Hematopoietic multipotent progenitor cell treated with erythropoietin and hydrocortisone succinate and interleukin-3 and kit ligand, for 15 days (in vitro differentiated cells): ENCODE results near the gene F8.
A peak's percentile ranks its signal among the peaks of the same experiment; 100 is the strongest.
"Not testable (repeated sequence)": the region's sequence is repeated elsewhere in the genome, so short reads cannot be mapped to it uniquely, and the experiment has no call there.

Experiments used
- DNase-seq: peaks from one replicate; pipeline ENCODE4 v3.0.0-alpha.2; 2015; ENCODE audit warnings: low spot score

The F8 gene

DNA sequence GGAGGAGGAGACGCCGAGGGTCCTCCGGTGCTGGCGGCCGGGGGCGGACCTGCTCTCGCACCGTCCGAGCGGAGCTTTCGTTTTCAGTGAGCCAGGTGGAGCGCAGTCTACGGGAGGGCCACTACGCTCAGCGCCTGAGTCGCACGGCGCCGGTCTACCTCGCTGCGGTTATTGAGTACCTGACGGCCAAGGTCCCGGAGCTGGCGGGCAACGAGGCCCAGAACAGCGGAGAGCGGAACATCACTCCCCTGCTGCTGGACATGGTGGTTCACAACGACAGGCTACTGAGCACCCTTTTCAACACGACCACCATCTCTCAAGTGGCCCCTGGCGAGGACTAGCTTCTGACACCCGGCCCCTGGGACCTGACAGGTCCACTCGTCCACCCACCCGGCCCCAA lies 137.5 kb downstream of the F8 start:
- DNase-seq, result not testable (repeated sequence)

GRCh38 chrX:154884069-154884468 lies 138.5 kb downstream of the F8 start:
- not testable (repeated sequence) for DNase-seq

DNA sequence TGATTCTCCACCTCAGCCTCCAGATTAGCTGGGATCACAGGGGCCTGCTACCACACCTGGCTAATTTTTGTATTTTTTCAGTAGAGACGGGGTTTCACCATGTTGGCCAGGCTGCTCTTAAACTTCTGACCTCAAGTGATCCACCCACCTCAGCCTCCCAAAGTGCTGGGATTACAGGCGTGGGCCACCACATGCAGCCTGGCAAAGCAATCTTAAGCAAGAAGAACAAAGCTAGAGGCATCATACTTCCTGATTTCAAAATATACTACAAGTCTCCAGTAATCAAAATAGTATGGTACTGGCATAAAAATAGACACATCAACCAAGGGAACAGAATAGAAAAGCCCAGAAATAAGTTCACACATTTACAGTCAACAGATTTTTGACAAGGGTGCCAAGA lies 149.2 kb downstream of the F8 start:
- DNase-seq, result no peak

GRCh38 chrX:154868522-154868921 lies 154.0 kb downstream of the F8 start:
- DNase-seq, result not testable (repeated sequence)

- no peak for DNase-seq
Observed at GRCh38 chrX:154855256-154855655, 167.3 kb downstream of the F8 start.

- no peak for DNase-seq
Observed at GRCh38 chrX:154850957-154851611, 171.4 kb downstream of the F8 start.

DNA sequence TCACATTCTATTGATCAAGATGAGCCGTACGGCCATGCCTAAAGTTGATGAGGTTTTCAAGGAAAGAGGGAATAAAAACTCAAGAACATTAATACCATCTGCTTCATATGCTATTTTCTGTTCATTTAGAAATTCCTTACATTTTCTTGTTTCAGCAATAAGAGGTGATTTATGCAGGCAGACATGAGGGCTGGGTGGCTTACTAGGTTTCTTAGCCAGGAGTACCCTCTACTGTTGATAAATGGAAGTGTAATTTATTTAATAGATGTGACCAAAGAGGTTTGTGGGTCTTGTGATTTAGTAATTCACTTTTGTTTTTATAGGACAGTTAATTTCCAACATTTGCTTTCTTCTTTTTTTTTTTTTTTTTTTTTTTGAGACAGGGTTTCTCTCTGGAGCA lies 181.7 kb downstream of the F8 start:
- peak; percentile 75 for DNase-seq

- no peak for DNase-seq
Observed at GRCh38 chrX:154836163-154836562, 186.4 kb downstream of the F8 start.

DNA sequence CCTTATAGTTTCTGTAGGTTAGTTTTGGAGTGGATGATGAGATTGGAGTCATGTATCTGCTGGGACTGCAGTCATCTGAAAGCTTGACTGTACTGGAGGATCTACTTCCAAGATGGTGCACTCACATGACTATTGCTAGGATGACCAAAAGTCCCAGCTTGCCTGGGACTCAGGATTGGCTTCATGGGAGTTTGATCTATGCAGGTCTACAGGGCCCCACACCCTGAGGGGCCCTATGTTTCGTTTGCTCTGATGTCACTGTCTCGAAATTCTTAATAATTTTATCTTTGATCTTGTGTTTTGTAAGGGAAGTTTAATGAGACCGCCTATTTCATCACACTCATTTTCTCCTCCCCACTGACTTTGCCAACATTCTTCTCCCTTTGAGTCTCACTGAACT lies 188.0 kb downstream of the F8 start, which contains the start of gene SMIM9:
Gene SMIM9 (minus strand): TSS at position 101 of the 400 bp plus-strand sequence. CDS start 3,806 bp downstream, outside the sequence.
- no peak for DNase-seq

DNA sequence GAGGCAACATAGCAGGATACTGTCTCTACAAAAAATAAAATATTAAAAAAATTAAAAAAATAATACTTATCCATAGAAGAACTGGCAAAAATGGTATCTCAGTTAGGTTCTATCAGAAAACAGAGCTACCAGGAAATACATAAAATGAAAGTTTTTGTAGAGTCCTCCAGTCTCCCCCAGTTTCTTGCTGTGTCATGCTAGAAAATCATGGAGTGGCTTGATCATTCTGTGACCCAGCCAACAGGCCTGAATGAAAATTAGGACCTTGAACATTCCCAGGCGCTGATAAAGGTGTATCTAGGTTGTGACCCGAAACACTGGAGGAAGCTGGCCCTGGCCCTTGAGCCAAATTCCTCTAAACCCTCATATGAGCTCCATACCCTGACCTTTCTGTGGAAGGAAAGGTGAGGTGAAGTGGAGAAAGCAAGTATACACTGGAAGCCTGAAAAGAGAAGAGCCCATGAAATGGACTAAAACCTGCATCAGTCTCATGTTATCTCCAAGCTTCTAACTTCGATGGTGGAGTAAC lies 188.7 kb downstream of the F8 start:
- no peak for DNase-seq

GRCh38 chrX:154829926-154830442 lies 192.5 kb downstream of the F8 start:
- DNase-seq, result no peak

DNA sequence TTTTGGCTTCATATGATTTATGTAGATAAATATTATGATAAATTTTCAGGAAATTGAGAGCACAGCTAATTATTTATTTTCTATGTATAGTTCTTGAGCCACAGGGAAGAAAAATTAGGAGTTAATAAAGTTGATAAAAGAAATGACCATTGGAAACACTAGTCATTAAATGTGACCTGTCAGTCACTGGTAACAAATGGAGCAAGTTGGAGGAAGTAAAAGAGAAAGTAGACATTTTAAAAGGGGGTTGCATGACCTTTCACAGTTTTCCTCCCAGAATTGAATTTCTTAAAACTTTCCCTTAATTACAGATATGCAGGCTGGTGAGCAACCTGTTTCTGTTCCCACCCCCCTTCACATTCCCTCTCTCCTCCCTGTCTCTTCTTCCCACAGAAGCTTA lies 193.4 kb downstream of the F8 start:
- DNase-seq, result no peak

GRCh38 chrX:154828016-154828408 lies 194.5 kb downstream of the F8 start:
- DNase-seq, result no peak

DNA sequence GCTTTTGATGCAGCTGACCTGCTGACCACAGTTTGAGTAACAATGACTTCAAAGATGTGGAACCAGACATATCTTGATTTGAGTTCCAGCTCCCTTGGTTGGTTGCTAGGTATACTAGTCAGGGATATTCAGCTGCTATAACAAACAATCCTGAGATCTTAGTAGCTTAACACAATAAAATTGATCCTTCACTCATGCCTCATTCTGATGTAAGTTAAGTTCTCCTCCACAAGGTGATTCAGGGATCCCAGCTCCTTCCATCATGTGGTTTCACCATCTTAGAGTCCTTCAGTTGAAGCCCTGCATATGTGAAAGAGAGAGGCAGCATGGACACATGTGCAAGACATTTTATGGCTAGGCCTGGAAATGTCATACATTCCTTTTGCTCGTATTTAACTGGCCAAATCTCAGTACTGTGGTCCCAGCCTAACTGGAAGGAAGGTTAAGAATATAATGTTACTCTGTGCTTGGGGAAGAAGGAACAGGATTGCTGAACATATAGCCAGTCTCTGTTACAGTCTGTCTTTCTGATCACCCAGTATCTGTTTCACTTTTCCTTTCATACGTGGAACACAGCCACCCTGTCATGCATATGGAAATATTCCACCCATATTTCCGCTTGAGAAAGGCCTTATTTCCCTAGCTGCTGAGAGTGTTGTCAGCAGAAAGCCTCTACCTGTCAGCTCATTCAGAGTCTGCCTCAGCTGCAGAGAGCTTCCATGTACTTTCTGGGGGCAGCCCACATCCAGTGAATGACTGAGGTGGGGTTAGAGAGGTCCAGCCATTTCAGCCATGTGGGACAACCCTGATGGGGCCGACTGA lies 195.1 kb downstream of the F8 start:
- no peak for DNase-seq

DNA sequence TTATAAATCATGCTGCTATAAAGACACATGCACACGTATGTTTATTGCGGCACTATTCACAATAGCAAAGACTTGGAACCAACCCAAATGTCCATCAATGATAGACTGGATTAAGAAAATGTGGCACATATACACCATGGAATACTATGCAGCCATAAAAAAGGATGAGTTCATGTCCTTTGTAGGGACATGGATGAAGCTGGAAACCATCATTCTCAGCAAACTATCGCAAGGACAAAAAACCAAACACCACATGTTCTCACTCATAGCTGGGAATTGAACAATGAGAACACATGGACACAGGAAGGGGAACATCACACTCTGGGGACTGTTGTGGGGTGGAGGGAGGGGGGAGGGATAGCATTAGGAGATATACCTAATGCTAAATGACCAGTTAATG lies 196.9 kb downstream of the F8 start:
- DNase-seq, result not testable (repeated sequence)

DNA sequence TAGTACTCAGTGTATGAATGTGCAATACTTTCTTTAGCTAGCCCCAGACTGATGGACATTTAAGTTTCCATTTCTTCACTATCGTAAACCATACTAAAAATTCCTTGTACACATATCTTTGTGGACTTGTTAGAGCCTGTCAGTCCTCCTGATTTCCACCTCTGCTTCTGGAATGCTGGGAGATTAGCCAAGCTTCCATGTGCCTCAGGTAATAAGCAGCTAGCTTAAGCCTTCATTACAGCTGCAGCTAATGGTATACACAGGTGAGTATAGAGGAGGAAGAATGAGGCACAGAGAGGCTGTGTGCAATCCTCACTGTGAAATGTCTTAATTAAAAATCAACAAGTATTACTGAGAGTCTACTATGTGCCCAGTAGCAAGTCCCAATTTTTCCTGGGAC lies 197.9 kb downstream of the F8 start:
- no peak for DNase-seq

DNA sequence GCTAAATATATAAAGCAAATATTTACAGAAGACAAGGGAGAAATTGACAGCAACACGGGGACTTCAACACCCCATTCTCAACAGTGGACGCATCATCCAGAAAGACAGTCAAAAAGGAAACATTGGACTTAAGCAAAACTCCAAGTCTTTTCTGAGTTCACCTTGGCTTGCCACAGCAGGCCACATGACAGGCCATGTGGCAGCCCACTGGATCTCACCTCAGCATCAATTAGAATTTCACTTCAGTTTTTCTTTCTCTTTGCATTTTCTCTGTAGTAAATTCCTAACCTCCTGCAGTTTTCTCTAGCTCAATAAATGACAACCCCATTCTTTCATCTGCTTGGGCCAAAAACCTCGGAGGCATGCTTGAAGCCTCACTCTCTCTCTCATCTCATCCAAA lies 200.5 kb downstream of the F8 start:
- no peak for DNase-seq

GRCh38 chrX:154821523-154821922 lies 201.0 kb downstream of the F8 start:
- no peak for DNase-seq

DNA sequence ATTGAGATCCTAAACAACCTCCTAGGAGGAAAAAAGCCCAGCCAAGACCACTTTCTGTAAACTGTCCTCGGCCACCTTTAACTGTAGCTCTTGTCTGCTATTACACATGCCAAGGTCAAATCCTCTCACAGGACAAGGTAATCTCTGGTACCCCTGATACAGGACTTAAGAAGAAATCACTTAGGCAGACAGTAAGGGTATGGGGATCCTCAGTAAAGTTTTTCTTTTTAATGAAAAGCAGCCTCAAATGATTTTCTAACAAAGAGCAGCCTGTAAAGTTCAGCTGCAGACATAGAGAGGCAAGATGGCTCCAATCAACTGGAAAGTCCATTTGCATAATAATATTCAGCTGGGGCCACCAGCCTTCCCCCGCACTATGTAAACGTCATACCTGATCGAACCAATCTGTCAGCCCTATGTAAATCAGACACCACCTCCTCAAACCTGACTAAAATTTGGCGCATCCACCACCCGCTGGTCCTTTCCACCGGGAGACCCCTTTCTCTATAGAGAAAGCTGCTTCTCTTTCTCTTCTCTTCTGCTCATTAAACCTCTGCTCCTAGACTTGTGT lies 202.7 kb downstream of the F8 start:
- DNase-seq, result no peak

DNA sequence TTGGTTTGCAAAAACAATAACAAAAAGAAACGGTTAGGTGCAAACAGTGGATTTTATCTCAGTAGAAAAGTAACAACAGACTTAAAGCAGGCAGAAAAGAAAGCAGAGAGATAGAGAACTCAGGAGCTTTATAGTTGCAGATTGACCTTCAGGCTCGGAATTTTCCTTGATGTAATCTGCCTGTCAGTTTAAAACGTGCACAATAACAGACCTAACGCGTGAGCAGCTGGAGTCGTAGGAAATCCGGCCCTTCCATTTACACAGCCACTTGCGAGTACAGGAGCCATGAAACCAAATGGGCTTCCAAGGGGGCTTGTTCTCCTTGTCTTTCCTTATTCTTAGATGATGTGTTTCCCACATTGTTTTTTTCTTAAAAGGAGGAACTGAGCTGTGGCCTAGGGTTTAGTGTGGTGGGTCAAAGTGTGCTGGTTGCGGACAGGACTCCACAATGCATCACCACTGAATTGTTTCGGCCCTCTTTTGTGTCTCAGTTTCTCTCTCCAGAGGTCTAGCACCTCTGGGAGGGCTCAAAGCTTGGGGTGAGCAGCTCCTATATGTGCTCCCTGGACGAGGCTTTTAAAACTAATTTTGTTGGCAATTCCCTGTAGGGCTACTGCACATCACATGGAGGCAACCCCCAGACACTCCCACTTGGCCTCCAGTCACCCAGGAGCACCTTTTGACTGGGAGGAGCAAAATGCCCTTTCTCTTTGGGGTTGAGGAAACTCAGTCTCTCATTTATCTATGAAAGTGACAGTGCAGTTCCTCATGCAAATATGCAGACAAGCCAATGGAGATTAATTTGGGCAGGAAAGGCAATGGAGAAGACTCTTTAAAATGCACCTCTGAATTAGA lies 203.4 kb downstream of the F8 start:
- DNase-seq, result peak; percentile 34

- DNase-seq, result not testable (repeated sequence)
Observed at GRCh38 chrX:154817048-154817618, 205.4 kb downstream of the F8 start.
